Large intestine (tissue), 3 donors: ENCODE results near the gene PACSIN2. TPM values are rescaled to one million over a fixed set of nuclear protein-coding genes. Genes with fewer than 3 reads are reported as not detected.

ENCODE experiments used
- DNase-seq, 2 donors: peaks; one replicate each; pipeline versions ENCODE4 v3.0.0 to v3.0.0-alpha.2; 2013
- H3K27ac ChIP-seq: one replicate; pipeline ENCODE4 v1.5.1; 2013; ENCODE audit warnings: low read length
- H3K27me3 ChIP-seq: 2 replicates; pipeline ENCODE4 v1.6.1; 2013; ENCODE audit warnings: low read length; ENCODE audit not compliant: control insufficient read depth, insufficient read depth
- H3K36me3 ChIP-seq: 2 replicates; pipeline ENCODE4 v1.6.1; 2013; ENCODE audit warnings: low read length; ENCODE audit not compliant: control insufficient read depth, insufficient read depth
- H3K4me1 ChIP-seq: one replicate; pipeline ENCODE4 v1.6.1; 2013; ENCODE audit warnings: low read length; ENCODE audit not compliant: control insufficient read depth, insufficient read depth
- H3K4me3 ChIP-seq: one replicate; pipeline ENCODE4 v1.5.1; 2013; ENCODE audit warnings: low read length
- H3K9me3 ChIP-seq: one replicate; pipeline ENCODE4 v1.6.1; 2013; ENCODE audit warnings: mild to moderate bottlenecking, low read depth, low read length, moderate library complexity; ENCODE audit not compliant: control insufficient read depth
- WGBS: methylation state at CpG from one replicate; pipeline ENCODE4 v1.1.5; 2013; ENCODE audit warnings: low lambda C conversion rate; ENCODE audit not compliant: insufficient coverage; 5-methylcytosine and 5-hydroxymethylcytosine counted together
- polyA plus RNA-seq: library from polyadenylated mRNA; unstranded; fragments of 120-200 nt; gene quantifications from one replicate; pipeline ENCODE4 v1.2.1, GENCODE V29; 2013

Gene PACSIN2
- polyA plus RNA-seq, 1 donor, result 51.5 TPM

- H3K9me3 ChIP-seq, result no peaks in the 10 kb centered on the region
- no peaks in the 10 kb centered on the region for H3K27me3 ChIP-seq
- no peak for DNase-seq
- no CpG with 5 or more reads among the region's 8 CpGs for WGBS
- H3K27ac ChIP-seq, result no peak overlapping the region
- peaks cover 95% of the 10 kb centered on the region for H3K36me3 ChIP-seq
- no peaks in the 10 kb centered on the region for H3K4me1 ChIP-seq
- H3K4me3 ChIP-seq, result no peak overlapping the region
Observed at GRCh38 chr22:42877158-42877557, 137.8 kb downstream of the PACSIN2 start.

DNA sequence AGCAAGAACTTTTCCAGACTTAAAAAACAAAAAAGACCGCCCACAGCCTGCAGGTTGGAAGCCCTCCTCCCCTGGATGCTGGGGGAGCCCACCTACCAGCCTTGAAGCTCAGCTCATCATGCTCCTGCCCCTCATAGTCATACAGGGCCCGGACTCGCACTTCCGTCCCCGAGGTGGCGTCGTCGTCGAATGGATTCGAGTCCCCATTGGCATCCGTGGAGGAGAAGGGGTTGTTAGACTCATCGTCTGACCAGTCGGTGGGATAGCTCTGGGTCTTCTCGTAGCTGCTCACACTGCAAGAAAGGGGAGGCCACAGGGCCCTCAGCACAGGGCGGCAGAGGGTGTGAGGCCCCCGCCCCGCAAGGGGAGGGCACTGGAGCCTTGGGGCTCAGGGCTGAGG lies 138.9 kb downstream of the PACSIN2 start:
- no peaks in the 10 kb centered on the region for H3K27me3 ChIP-seq
- H3K27ac ChIP-seq, result no peak overlapping the region
- DNase-seq, result no peak
- no peaks in the 10 kb centered on the region for H3K4me1 ChIP-seq
- WGBS, result no CpG with 5 or more reads among the region's 17 CpGs
- H3K36me3 ChIP-seq, result peaks cover 96% of the 10 kb centered on the region
- H3K4me3 ChIP-seq, result no peak overlapping the region
- H3K9me3 ChIP-seq, result no peaks in the 10 kb centered on the region

- DNase-seq, result no peak
- no peak overlapping the region for H3K27ac ChIP-seq
- 100% methylated on average over 1 of the region's 7 CpGs for WGBS
- H3K4me1 ChIP-seq, result no peaks in the 10 kb centered on the region
- no peaks in the 10 kb centered on the region for H3K27me3 ChIP-seq
- H3K4me3 ChIP-seq, result no peak overlapping the region
- no peaks in the 10 kb centered on the region for H3K9me3 ChIP-seq
- peaks cover 90% of the 10 kb centered on the region for H3K36me3 ChIP-seq
Observed at GRCh38 chr22:42874010-42874409, 140.9 kb downstream of the PACSIN2 start.

DNA sequence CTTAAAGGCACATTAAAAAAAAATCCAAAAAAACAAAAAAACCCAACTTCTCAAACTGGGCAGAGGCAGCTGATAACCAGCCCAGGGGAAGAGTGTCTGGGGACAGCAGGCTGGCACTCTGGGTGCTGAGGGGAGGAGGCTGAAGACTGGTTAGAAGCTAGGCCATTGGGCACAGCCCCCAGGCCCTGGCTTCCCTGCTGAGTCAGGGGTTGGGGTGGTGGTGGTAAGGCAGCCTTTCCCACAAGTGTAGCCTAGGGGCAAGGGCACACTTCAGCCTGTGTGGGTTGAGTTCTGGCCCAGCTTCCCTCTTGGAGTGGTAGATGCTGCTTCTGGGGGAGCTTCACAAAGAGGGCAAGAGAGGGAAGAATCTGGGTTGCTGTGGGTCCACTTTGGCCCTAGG lies 141.6 kb downstream of the PACSIN2 start:
- Histone ChIP-seq H3K9me3 (no peaks in the 10 kb centered on the region), H3K4me3 (no peak overlapping the region), H3K36me3 (peaks cover 86% of the 10 kb centered on the region), H3K27ac (no peak overlapping the region), H3K27me3 (no peaks in the 10 kb centered on the region), H3K4me1 (no peaks in the 10 kb centered on the region)
- no peak for DNase-seq

GRCh38 chr22:42872821-42873220 lies 142.1 kb downstream of the PACSIN2 start:
- H3K4me3 ChIP-seq, result no peak overlapping the region
- no peaks in the 10 kb centered on the region for H3K4me1 ChIP-seq
- peaks cover 80% of the 10 kb centered on the region for H3K36me3 ChIP-seq
- H3K9me3 ChIP-seq, result no peaks in the 10 kb centered on the region
- H3K27ac ChIP-seq, result no peak overlapping the region
- DNase-seq, result no peak
- no CpG with 5 or more reads among the region's 9 CpGs for WGBS
- no peaks in the 10 kb centered on the region for H3K27me3 ChIP-seq

DNA sequence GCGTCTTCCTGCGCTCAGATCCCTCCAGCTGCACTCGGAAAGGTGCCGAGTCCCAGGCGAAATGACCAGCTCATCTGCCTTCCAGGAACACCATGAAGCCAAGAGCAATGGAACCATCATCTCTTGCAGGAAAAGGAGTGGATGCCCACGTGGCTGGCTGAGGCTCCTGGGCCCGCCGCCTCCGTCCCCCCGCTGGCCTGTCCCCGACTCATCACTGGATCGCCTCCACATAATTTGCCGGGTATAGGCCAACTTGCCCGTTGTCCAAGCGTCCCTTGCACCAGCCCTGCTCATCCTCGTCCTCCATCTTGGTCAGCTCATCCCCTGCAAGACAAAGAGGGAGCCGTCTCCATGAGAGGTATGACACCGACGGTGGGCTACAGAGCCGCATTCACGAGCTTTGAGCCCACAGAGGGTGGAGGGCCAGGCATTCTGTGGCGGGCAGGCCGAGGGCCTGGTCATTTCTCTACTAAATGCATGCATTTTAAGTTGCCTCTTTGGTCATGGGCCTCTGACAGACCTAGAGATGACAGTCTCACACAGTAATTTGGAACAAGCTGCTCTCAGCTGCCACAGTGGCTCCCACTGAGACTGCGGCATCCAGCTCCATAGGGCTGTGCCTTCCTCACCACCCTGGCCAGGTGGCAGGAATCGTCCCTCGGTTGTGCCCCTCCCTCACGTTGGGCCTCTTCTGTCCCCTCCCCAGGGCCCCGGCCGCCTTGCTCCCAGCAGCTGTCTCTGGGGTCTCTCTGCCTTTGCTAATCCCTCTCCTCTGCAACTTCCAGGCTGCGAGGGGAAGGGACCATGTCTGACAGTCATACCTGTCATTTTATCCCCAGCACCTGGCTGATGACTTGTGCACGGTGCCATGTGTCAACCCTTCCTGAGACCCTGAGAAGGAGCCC lies 143.6 kb downstream of the PACSIN2 start:
- no CpG with 5 or more reads among the region's 31 CpGs for WGBS
- H3K36me3 ChIP-seq, result peaks cover 67% of the 10 kb centered on the region

DNA sequence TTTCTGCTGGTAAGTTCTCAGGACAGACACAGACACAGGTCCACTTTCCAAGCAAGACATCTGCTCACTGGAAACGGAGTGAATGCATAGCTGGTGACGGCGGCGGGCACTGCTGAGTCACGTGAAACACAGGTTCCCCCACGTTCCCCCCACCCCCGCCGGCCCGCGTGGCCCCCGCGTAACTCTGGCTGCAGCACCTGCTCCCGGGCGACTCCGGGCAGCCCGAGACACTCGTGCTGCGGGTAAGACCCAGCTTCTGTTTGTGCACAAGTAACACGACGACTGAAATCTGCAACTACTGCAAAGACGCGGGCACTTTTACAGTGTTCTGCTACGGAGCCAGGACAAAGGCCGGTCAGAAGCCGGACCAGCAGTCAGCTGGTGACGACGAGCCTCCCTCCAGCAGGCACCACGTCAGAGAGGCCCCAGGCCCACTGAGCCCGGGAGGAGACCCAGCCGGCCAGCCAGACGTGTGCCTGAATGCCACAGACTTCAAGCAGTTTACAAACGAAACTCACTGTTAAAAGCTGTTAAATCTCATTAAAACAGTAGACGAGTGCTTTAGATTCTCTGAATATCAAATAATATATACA lies 145.0 kb downstream of the PACSIN2 start:
- no CpG with 5 or more reads among the region's 33 CpGs for WGBS
- H3K36me3 ChIP-seq, result peaks cover 53% of the 10 kb centered on the region
- H3K27me3 ChIP-seq, result no peaks in the 10 kb centered on the region
- no peak overlapping the region for H3K4me3 ChIP-seq
- no peak overlapping the region for H3K27ac ChIP-seq
- H3K4me1 ChIP-seq, result no peaks in the 10 kb centered on the region
- no peak for DNase-seq
- H3K9me3 ChIP-seq, result no peaks in the 10 kb centered on the region

More for the DNA sequence above, 143.6 kb downstream of the PACSIN2 start:
- Histone ChIP-seq H3K4me1 (no peaks in the 10 kb centered on the region), H3K4me3 (no peak overlapping the region), H3K27ac (no peak overlapping the region), H3K27me3 (no peaks in the 10 kb centered on the region), H3K9me3 (no peaks in the 10 kb centered on the region)
- DNase-seq, result no peak

DNA sequence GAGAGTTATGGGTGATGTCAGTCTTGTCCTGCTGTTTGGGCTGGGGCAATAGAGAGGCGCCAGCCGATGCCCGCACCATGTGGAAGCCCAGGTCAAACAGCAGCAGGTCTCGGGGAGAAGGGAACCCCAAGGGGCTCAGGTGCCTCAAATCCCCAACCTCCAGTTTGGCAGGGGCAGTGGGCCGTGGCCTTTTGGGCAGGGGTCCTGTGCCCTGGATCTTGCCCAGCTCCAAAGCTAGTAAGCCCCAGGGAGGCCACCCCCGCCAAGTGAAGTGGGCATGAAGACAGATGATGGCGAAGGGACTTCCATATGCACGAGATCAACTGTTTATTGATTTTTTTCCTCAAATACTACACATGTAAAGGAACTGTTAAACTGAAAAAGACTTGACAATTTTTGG lies 145.5 kb downstream of the PACSIN2 start:
- no peak overlapping the region for H3K27ac ChIP-seq
- no CpG with 5 or more reads among the region's 8 CpGs for WGBS
- peaks cover 49% of the 10 kb centered on the region for H3K36me3 ChIP-seq

DNA sequence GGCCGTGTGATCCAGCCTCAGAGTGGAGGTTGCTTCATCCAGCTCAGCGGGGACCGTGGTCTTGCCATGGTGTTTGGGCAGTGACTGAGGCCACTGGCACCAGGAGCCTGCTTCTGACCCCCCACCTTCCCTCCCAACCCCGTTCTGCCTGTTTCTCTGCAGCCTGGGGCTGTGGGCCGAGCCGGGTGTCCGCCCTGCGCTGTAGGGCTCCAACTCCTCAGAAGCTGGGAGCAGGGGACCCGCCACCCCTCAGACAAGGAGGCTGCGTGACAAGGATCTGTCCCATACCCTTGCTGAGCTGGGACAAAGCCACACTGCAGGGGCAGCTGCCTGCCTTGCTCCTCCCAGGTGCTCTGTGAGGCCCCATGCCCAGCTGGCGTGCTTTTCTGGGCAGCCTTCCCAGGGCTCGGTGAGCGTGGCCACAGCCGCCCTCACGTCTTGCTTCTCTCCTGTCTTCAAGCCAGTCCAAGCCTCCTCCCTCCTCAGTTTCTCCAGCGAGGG lies 146.1 kb downstream of the PACSIN2 start:
- Histone ChIP-seq H3K27me3 (no peaks in the 10 kb centered on the region), H3K36me3 (peaks cover 42% of the 10 kb centered on the region), H3K4me3 (no peak overlapping the region), H3K4me1 (no peaks in the 10 kb centered on the region), H3K27ac (no peak overlapping the region), H3K9me3 (no peaks in the 10 kb centered on the region)
- WGBS, result no CpG with 5 or more reads among the region's 16 CpGs
- no peak for DNase-seq

More for the DNA sequence above, 145.5 kb downstream of the PACSIN2 start:
- H3K4me1 ChIP-seq, result no peaks in the 10 kb centered on the region
- no peak overlapping the region for H3K4me3 ChIP-seq
- H3K9me3 ChIP-seq, result no peaks in the 10 kb centered on the region
- DNase-seq, result no peak
- H3K27me3 ChIP-seq, result no peaks in the 10 kb centered on the region

GRCh38 chr22:42866100-42866499 lies 148.8 kb downstream of the PACSIN2 start:
- Histone ChIP-seq H3K27ac (no peak overlapping the region), H3K36me3 (peaks cover 17% of the 10 kb centered on the region), H3K4me3 (no peak overlapping the region), H3K27me3 (no peaks in the 10 kb centered on the region), H3K9me3 (no peaks in the 10 kb centered on the region), H3K4me1 (peaks cover 9% of the 10 kb centered on the region)
- DNase-seq, result no peak
- no CpG with 5 or more reads among the region's 7 CpGs for WGBS
